ENCODE measurements around the gene PODXL.

Gene PODXL

DNA sequence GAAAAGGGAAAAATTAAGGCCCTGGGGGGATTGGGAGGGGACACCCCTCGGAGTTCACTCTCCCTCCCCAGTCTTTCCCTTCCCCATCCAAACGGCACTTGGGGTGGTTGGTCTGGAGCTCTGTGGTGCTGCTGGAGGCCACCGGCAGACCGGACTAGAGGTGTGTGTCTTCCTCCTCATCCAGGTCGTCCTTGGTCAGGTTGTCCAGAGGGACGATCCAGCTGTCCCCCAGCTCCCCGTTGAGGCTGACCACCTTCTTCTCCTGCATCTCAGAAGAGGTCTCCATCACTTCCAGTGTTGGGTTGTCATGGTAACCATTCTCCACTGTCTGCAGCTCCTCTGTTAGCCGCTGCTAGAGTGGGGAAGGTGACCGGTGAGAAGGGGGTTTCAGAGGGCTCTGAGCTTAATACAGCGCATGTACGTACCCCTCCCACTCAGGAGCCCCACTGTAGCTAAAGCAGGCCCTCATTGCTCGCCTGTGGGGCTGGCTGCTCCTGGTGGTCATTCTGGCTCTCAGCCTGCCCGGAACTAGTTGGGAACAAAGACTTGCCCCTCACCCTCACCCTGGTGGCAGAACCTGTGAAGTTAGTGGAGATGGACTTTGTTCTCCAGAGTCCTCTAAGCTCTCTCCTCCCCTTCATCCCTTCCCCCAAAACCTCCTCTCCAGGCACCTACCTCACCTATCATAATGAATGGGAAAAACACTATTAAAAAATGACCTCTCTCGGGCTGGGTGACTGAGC, 52.1 kb downstream of the PODXL start:
- H3K27ac ChIP-seq (ENCODE audit: extremely low read depth, low read depth, low read length), result no peak overlapping the region
- ChIA-PET CTCF (interaction anchor here (0.7 to 3.0 kb wide), 5 partner anchors 9 to 151 kb away, joined by 3 to 12 read pairs (median 3); no protein-coding TSS in a partner anchor), POLR2A (interaction anchor here (0.5 kb wide), 1 partner anchor 72 kb away, joined by 3 read pairs; no protein-coding TSS in a partner anchor)
- H3K9me3 ChIP-seq (ENCODE audit: control insufficient read depth, insufficient read depth, low read depth, low read length), result no peaks in the 10 kb centered on the region
- no peak overlapping the region for H3K4me3 ChIP-seq (ENCODE audit: low read depth, low read length)
- no peaks in the 10 kb centered on the region for H3K4me1 ChIP-seq (ENCODE audit: control insufficient read depth, insufficient read depth, low read length)
- TF ChIP-seq ZNF140 (tag by site-specific recombination; IDR thresholded peaks at IDR 0.05) (no peak), ZBTB21 (tag by site-specific recombination; IDR thresholded peaks at IDR 0.05) (no peak), ZNF658 (tag by site-specific recombination; IDR thresholded peaks at IDR 0.05) (no peak), ZNF670 (tag by site-specific recombination; IDR thresholded peaks at IDR 0.05; ENCODE audit: low read depth) (no peak), ZNF174 (tag by site-specific recombination; IDR thresholded peaks at IDR 0.05) (no peak), ZNF548 (tag by site-specific recombination; IDR thresholded peaks at IDR 0.05) (no peak), IKZF3 (tag by site-specific recombination; IDR thresholded peaks at IDR 0.05) (no peak), ZNF16 (tag by site-specific recombination; IDR thresholded peaks at IDR 0.05; ENCODE audit: low read depth) (no peak)
- TF ChIP-seq, protein P1, sequence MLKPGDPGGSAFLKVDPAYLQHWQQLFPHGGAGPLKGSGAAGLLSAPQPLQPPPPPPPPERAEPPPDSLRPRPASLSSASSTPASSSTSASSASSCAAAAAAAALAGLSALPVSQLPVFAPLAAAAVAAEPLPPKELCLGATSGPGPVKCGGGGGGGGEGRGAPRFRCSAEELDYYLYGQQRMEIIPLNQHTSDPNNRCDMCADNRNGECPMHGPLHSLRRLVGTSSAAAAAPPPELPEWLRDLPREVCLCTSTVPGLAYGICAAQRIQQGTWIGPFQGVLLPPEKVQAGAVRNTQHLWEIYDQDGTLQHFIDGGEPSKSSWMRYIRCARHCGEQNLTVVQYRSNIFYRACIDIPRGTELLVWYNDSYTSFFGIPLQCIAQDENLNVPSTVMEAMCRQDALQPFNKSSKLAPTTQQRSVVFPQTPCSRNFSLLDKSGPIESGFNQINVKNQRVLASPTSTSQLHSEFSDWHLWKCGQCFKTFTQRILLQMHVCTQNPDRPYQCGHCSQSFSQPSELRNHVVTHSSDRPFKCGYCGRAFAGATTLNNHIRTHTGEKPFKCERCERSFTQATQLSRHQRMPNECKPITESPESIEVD (tag by site-specific recombination; IDR thresholded peaks at IDR 0.05), result no peak
- TF ChIP-seq, protein P2, sequence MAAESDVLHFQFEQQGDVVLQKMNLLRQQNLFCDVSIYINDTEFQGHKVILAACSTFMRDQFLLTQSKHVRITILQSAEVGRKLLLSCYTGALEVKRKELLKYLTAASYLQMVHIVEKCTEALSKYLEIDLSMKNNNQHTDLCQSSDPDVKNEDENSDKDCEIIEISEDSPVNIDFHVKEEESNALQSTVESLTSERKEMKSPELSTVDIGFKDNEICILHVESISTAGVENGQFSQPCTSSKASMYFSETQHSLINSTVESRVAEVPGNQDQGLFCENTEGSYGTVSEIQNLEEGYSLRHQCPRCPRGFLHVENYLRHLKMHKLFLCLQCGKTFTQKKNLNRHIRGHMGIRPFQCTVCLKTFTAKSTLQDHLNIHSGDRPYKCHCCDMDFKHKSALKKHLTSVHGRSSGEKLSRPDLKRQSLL (tag by site-specific recombination; IDR thresholded peaks at IDR 0.05), result no peak
- TF ChIP-seq, protein P3, sequence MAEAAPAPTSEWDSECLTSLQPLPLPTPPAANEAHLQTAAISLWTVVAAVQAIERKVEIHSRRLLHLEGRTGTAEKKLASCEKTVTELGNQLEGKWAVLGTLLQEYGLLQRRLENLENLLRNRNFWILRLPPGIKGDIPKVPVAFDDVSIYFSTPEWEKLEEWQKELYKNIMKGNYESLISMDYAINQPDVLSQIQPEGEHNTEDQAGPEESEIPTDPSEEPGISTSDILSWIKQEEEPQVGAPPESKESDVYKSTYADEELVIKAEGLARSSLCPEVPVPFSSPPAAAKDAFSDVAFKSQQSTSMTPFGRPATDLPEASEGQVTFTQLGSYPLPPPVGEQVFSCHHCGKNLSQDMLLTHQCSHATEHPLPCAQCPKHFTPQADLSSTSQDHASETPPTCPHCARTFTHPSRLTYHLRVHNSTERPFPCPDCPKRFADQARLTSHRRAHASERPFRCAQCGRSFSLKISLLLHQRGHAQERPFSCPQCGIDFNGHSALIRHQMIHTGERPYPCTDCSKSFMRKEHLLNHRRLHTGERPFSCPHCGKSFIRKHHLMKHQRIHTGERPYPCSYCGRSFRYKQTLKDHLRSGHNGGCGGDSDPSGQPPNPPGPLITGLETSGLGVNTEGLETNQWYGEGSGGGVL (tag by site-specific recombination; IDR thresholded peaks at IDR 0.05), result no peak
- TF ChIP-seq, protein P4, sequence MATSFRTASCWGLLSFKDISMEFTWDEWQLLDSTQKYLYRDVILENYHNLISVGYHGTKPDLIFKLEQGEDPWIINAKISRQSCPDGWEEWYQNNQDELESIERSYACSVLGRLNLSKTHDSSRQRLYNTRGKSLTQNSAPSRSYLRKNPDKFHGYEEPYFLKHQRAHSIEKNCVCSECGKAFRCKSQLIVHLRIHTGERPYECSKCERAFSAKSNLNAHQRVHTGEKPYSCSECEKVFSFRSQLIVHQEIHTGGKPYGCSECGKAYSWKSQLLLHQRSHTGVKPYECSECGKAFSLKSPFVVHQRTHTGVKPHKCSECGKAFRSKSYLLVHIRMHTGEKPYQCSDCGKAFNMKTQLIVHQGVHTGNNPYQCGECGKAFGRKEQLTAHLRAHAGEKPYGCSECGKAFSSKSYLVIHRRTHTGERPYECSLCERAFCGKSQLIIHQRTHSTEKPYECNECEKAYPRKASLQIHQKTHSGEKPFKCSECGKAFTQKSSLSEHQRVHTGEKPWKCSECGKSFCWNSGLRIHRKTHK (tag by site-specific recombination; IDR thresholded peaks at IDR 0.05), result no peak
- no peaks in the 10 kb centered on the region for H3K36me3 ChIP-seq (ENCODE audit: control insufficient read depth in 2 of 2, insufficient read depth in 1 of 2, low read length in 2 of 2)

GRCh38 chr7:131503639-131504038, 52.8 kb downstream of the PODXL start:
- POLR2A ChIA-PET, result no interaction called here
- H3K4me3 ChIP-seq (ENCODE audit: low read depth, low read length), result no peak overlapping the region
- no peaks in the 10 kb centered on the region for H3K4me1 ChIP-seq (ENCODE audit: control insufficient read depth, insufficient read depth, low read length)
- no peaks in the 10 kb centered on the region for H3K36me3 ChIP-seq (ENCODE audit: control insufficient read depth in 2 of 2, insufficient read depth in 1 of 2, low read length in 2 of 2)
- CTCF ChIA-PET, result interaction anchor here (0.7 to 3.0 kb wide), 5 partner anchors 10 to 152 kb away, joined by 3 to 12 read pairs (median 3); no protein-coding TSS in a partner anchor
- no peaks in the 10 kb centered on the region for H3K9me3 ChIP-seq (ENCODE audit: control insufficient read depth, insufficient read depth, low read depth, low read length)
- no peak overlapping the region for H3K27ac ChIP-seq (ENCODE audit: extremely low read depth, low read depth, low read length)
- no peak for TF ChIP-seq ZNF629 (tag by site-specific recombination; IDR thresholded peaks at IDR 0.05)
- no peak for TF ChIP-seq OSR2 (tag by site-specific recombination; IDR thresholded peaks at IDR 0.05)
- no peak for TF ChIP-seq REST (tag by site-specific recombination; IDR thresholded peaks at IDR 0.05)
- no peak for TF ChIP-seq KLF9 (tag by site-specific recombination; IDR thresholded peaks at IDR 0.05; ENCODE audit: low read depth)
- TF ChIP-seq KLF8 (tag by site-specific recombination; IDR thresholded peaks at IDR 0.05), result no peak
- TF ChIP-seq ZNF138 (tag by site-specific recombination; IDR thresholded peaks at IDR 0.05; ENCODE audit: borderline replicate concordance), result no peak
- TF ChIP-seq ZNF239 (tag by site-specific recombination; IDR thresholded peaks at IDR 0.05), result no peak
- no peak for TF ChIP-seq ZFHX2 (tag by site-specific recombination; conservative IDR thresholded peaks at IDR 0.05)
- no peak for TF ChIP-seq ZNF561 (tag by site-specific recombination; IDR thresholded peaks at IDR 0.05; ENCODE audit: borderline replicate concordance)
- no peak for TF ChIP-seq INSM2 (tag by site-specific recombination; IDR thresholded peaks at IDR 0.05)
- TF ChIP-seq ZNF571 (tag by site-specific recombination; IDR thresholded peaks at IDR 0.05), result no peak
- no peak for TF ChIP-seq ZNF792 (tag by site-specific recombination; IDR thresholded peaks at IDR 0.05)
